KOPT-K1 (cell line): ENCODE results near the gene CYBRD1.
"Not testable (repeated sequence)": the region's sequence is repeated elsewhere in the genome, so short reads cannot be mapped to it uniquely, and the experiment has no call there.

Experiments used
- H3K27ac ChIP-seq: fragments of 200-600 bp; sonication (generic); 2 replicates; pipeline ENCODE4 v1.5.1; 2016; ENCODE audit warnings: antibody characterized with exemption, mild to moderate bottlenecking, low read depth, low read length; ENCODE audit not compliant: poor library complexity, severe bottlenecking
- H3K36me3 ChIP-seq: fragments of 200-600 bp; sonication (generic); 2 replicates; pipeline ENCODE4 v1.5.1; 2017; ENCODE audit warnings: antibody characterized with exemption, mild to moderate bottlenecking, low read length, moderate library complexity; ENCODE audit not compliant: insufficient read depth
- H3K9me3 ChIP-seq: fragments of 200-600 bp; sonication (generic); 2 replicates; pipeline ENCODE4 v1.5.1; 2017; ENCODE audit warnings: antibody characterized with exemption, low read length, mild to moderate bottlenecking; ENCODE audit not compliant: insufficient read depth, poor library complexity, severe bottlenecking

The CYBRD1 gene

GRCh38 chr2:171530859-171531258 is 8.6 kb downstream of the CYBRD1 start:
- not testable (repeated sequence) for H3K27ac ChIP-seq, H3K36me3 ChIP-seq, H3K9me3 ChIP-seq

- no peaks in the 10 kb centered on the region for H3K36me3 ChIP-seq
- H3K27ac ChIP-seq: no peak overlapping the region
- peaks cover 5% of the 10 kb centered on the region for H3K9me3 ChIP-seq
These were observed 9.0 kb downstream of the CYBRD1 start for GRCh38 chr2:171531291-171531690.

GRCh38 chr2:171531836-171532450 is 9.7 kb downstream of the CYBRD1 start:
- peaks cover 5% of the 10 kb centered on the region for H3K9me3 ChIP-seq
- H3K36me3 ChIP-seq: no peaks in the 10 kb centered on the region
- no peak overlapping the region for H3K27ac ChIP-seq

- H3K9me3 ChIP-seq: peaks cover 5% of the 10 kb centered on the region
- no peak overlapping the region for H3K27ac ChIP-seq
- H3K36me3 ChIP-seq: no peaks in the 10 kb centered on the region
These were observed 11.1 kb downstream of the CYBRD1 start for GRCh38 chr2:171533331-171533730.

GRCh38 chr2:171535528-171535927 is 13.3 kb downstream of the CYBRD1 start:
- not testable (repeated sequence) for H3K36me3 ChIP-seq

GRCh38 chr2:171540437-171540836 is 18.2 kb downstream of the CYBRD1 start:
- H3K36me3 ChIP-seq: peaks cover 14% of the 10 kb centered on the region
- no peak overlapping the region for H3K27ac ChIP-seq
- H3K9me3 ChIP-seq: no peaks in the 10 kb centered on the region

More at GRCh38 chr2:171535528-171535927, 13.3 kb downstream of the CYBRD1 start:
- H3K27ac ChIP-seq, H3K9me3 ChIP-seq: not testable (repeated sequence)

GRCh38 chr2:171541202-171541887 is 19.1 kb downstream of the CYBRD1 start:
- H3K27ac ChIP-seq: no peak overlapping the region
- peaks cover 14% of the 10 kb centered on the region for H3K36me3 ChIP-seq
- H3K9me3 ChIP-seq: no peaks in the 10 kb centered on the region

- Histone ChIP-seq H3K36me3 (peaks cover 14% of the 10 kb centered on the region), H3K9me3 (no peaks in the 10 kb centered on the region), H3K27ac (no peak overlapping the region)
These were observed 22.8 kb downstream of the CYBRD1 start for GRCh38 chr2:171545086-171545485.

GRCh38 chr2:171547256-171547655 is 25.0 kb downstream of the CYBRD1 start:
- Histone ChIP-seq H3K27ac (no peak overlapping the region), H3K36me3 (peaks cover 9% of the 10 kb centered on the region), H3K9me3 (no peaks in the 10 kb centered on the region)

GRCh38 chr2:171547720-171548119 is 25.4 kb downstream of the CYBRD1 start:
- H3K36me3 ChIP-seq: peaks cover 5% of the 10 kb centered on the region; the same call in 1 of the 2 replicates
- no peaks in the 10 kb centered on the region for H3K9me3 ChIP-seq
- no peak overlapping the region for H3K27ac ChIP-seq

GRCh38 chr2:171550613-171551012 is 28.3 kb downstream of the CYBRD1 start:
- Histone ChIP-seq H3K27ac (no peak overlapping the region), H3K9me3 (no peaks in the 10 kb centered on the region), H3K36me3 (peaks cover 14% of the 10 kb centered on the region; the same call in 1 of the 2 replicates)

- Histone ChIP-seq H3K27ac (no peak overlapping the region), H3K36me3 (peaks cover 17% of the 10 kb centered on the region; the same call in 1 of the 2 replicates), H3K9me3 (no peaks in the 10 kb centered on the region)
These were observed 29.6 kb downstream of the CYBRD1 start for GRCh38 chr2:171551836-171552235.

GRCh38 chr2:171553236-171553635 is 31.0 kb downstream of the CYBRD1 start:
- no peak overlapping the region for H3K27ac ChIP-seq
- H3K36me3 ChIP-seq: peaks cover 17% of the 10 kb centered on the region; the same call in 1 of the 2 replicates
- no peaks in the 10 kb centered on the region for H3K9me3 ChIP-seq

- Histone ChIP-seq H3K9me3 (no peaks in the 10 kb centered on the region), H3K36me3 (peaks cover 17% of the 10 kb centered on the region; the same call in 1 of the 2 replicates), H3K27ac (no peak overlapping the region)
These were observed 31.6 kb downstream of the CYBRD1 start for GRCh38 chr2:171553858-171554257.

- Histone ChIP-seq H3K36me3 (peaks cover 17% of the 10 kb centered on the region; the same call in 1 of the 2 replicates), H3K9me3 (no peaks in the 10 kb centered on the region), H3K27ac (no peak overlapping the region)
These were observed 32.8 kb downstream of the CYBRD1 start for GRCh38 chr2:171554991-171555615.
